IMR-90 (cell line): Measurements from ENCODE around the gene IL36A. TPM values are rescaled to one million over a fixed set of nuclear protein-coding genes. Genes with fewer than 3 reads are reported as not detected.

Source experiments
- ATAC-seq: fragments of 200-7000 bp; cut with Tn5 transposase; 2 replicates; pipeline ENCODE4 v1.9.1; 2020; ENCODE audit warnings: low read depth, mild to moderate bottlenecking, moderate library complexity
- BruUV-seq: library from RNA; stranded (reverse); fragments of 400-500 nt; replicated peaks from 2 replicates; lab custom pipeline; 2021; lab: Mats Ljungman, UMichigan
- CTCF ChIA-PET: fragments of 300-600 bp; formaldehyde crosslinking; extraction: SDS; loops from one replicate; lab custom pipeline; 2021; ENCODE audit warnings: antibody characterized with exemption; lab: Yijun Ruan, JAX
- POLR2A ChIA-PET: fragments of 300-600 bp; sonication (Branson Sonifier 250); formaldehyde crosslinking; loops from one replicate; lab custom pipeline; 2022; ENCODE audit warnings: antibody characterized with exemption; ENCODE audit not compliant: unreplicated experiment; lab: Charles Lee
- DNase-seq: peaks from one replicate; pipeline ENCODE4 v3.0.0; 2013
- H2AFZ ChIP-seq: replicated peaks from 2 replicates; pipeline ENCODE3; 2013; ENCODE audit warnings: low read length, mild to moderate bottlenecking; ENCODE audit not compliant: poor library complexity
- H2AK5ac ChIP-seq: 2 replicates; pipeline ENCODE4 v1.6.1; 2013; ENCODE audit warnings: low read depth, low read length, inconsistent platforms
- H2AK9ac ChIP-seq: replicated peaks from 2 replicates; pipeline ENCODE3; 2013; ENCODE audit warnings: mild to moderate bottlenecking, low read depth, low read length, moderate library complexity; ENCODE audit not compliant: poor library complexity
- H2BK120ac ChIP-seq: 2 replicates; pipeline ENCODE4 v1.6.1; 2013; ENCODE audit warnings: low read depth, low read length, inconsistent platforms
- H2BK15ac ChIP-seq: 3 replicates; pipeline ENCODE4 v1.6.1; 2013; ENCODE audit warnings: low read depth, low read length, inconsistent platforms
- H2BK20ac ChIP-seq: 2 replicates; pipeline ENCODE4 v1.6.1; 2013; ENCODE audit warnings: low read depth, mild to moderate bottlenecking, inconsistent platforms, low read length, moderate library complexity
- H2BK5ac ChIP-seq: 2 replicates; pipeline ENCODE4 v1.6.1; 2013; ENCODE audit warnings: mild to moderate bottlenecking, low read depth, low read length, inconsistent platforms; ENCODE audit not compliant: poor library complexity, severe bottlenecking
- H3K14ac ChIP-seq: replicated peaks from 2 replicates; pipeline ENCODE4 v1.6.1; 2013; ENCODE audit warnings: low read depth, low read length, inconsistent platforms
- H3K18ac ChIP-seq: 2 replicates; pipeline ENCODE4 v1.6.1; 2013; ENCODE audit warnings: low read depth, low read length, control low read depth
- H3K23ac ChIP-seq: 2 replicates; pipeline ENCODE4 v1.6.1; 2013; ENCODE audit warnings: low read depth, low read length, inconsistent platforms
- H3K27ac ChIP-seq: 2 replicates; pipeline ENCODE4 v1.5.1; 2013; ENCODE audit warnings: mild to moderate bottlenecking, control low read depth, low read length; ENCODE audit not compliant: insufficient read depth
- H3K27me3 ChIP-seq: 2 replicates; pipeline ENCODE4 v1.6.1; 2013; ENCODE audit warnings: low read length; ENCODE audit not compliant: control insufficient read depth, insufficient read depth
- H3K36me3 ChIP-seq: 2 replicates; pipeline ENCODE4 v1.6.1; 2013; ENCODE audit warnings: low read length, mixed read lengths; ENCODE audit not compliant: control insufficient read depth, insufficient read depth
- H3K4ac ChIP-seq: 2 replicates; pipeline ENCODE4 v1.6.1; 2013; ENCODE audit warnings: low read depth, low read length, inconsistent platforms
- H3K4me1 ChIP-seq: 2 replicates; pipeline ENCODE4 v1.6.1; 2013; ENCODE audit warnings: low read length, mixed read lengths; ENCODE audit not compliant: control insufficient read depth, insufficient read depth
- H3K4me2 ChIP-seq: 2 replicates; pipeline ENCODE4 v1.6.1; 2013; ENCODE audit warnings: low read depth, mild to moderate bottlenecking, control low read depth, low read length, moderate library complexity
- H3K4me3 ChIP-seq: 2 replicates; pipeline ENCODE4 v1.5.1; 2013; ENCODE audit warnings: low read depth, mild to moderate bottlenecking, control low read depth, low read length, moderate library complexity; ENCODE audit not compliant: insufficient read depth
- H3K56ac ChIP-seq: 2 replicates; pipeline ENCODE4 v1.6.1; 2013; ENCODE audit warnings: low read length, inconsistent platforms; ENCODE audit not compliant: insufficient read depth; ENCODE audit errors: extremely low read depth
- H3K79me1 ChIP-seq, 2 experiments: 2 replicates each; pipeline ENCODE4 v1.6.1; 2013; ENCODE audit warnings: low read length in 2 of 2, inconsistent platforms in 1 of 2, low read depth in 1 of 2
- H3K9ac ChIP-seq: 2 replicates; pipeline ENCODE4 v1.6.1; 2013; ENCODE audit warnings: low read depth, low read length, control low read depth
- H3K9me1 ChIP-seq: 2 replicates; pipeline ENCODE4 v1.6.1; 2013; ENCODE audit warnings: low read length, inconsistent platforms; ENCODE audit not compliant: insufficient read depth
- H3K9me3 ChIP-seq: 2 replicates; pipeline ENCODE4 v1.6.1; 2013; ENCODE audit warnings: low read length; ENCODE audit not compliant: control insufficient read depth, insufficient read depth
- H4K20me1 ChIP-seq: 2 replicates; pipeline ENCODE4 v1.6.1; 2013; ENCODE audit warnings: low read length, inconsistent platforms; ENCODE audit not compliant: insufficient read depth
- H4K5ac ChIP-seq: 2 replicates; pipeline ENCODE4 v1.6.1; 2013; ENCODE audit warnings: mild to moderate bottlenecking, low read depth, low read length, control low read depth
- H4K8ac ChIP-seq, 2 experiments: 2 replicates each; pipeline ENCODE4 v1.6.1; 2013; ENCODE audit warnings: low read depth in 2 of 2, low read length in 2 of 2, control low read depth in 1 of 2, inconsistent platforms in 1 of 2
- H4K91ac ChIP-seq: 2 replicates; pipeline ENCODE4 v1.6.1; 2013; ENCODE audit warnings: low read depth, low read length, inconsistent platforms; ENCODE audit not compliant: insufficient read depth
- BHLHE40 ChIP-seq: fragments of 150-350 bp; IDR thresholded peaks from 2 replicates; pipeline ENCODE4 v1.6.1; 2016; ENCODE audit warnings: mild to moderate bottlenecking, low read depth, low read length
- CEBPB ChIP-seq: IDR thresholded peaks from 2 replicates; pipeline ENCODE4 v1.6.1; 2012; ENCODE audit warnings: low read depth, low read length, improper control_type of control experiment
- CHD1 ChIP-seq: IDR thresholded peaks from 2 replicates; pipeline ENCODE4 v1.6.1; 2012; ENCODE audit warnings: low read depth, low read length, improper control_type of control experiment
- FOS ChIP-seq: fragments of 150-350 bp; IDR thresholded peaks from 2 replicates; pipeline ENCODE4 v1.6.1; 2016; ENCODE audit warnings: low read depth, low read length
- MAFK ChIP-seq: IDR thresholded peaks from 2 replicates; pipeline ENCODE4 v1.6.1; 2012; ENCODE audit warnings: low read depth, low read length, improper control_type of control experiment
- MAZ ChIP-seq: IDR thresholded peaks from 2 replicates; pipeline ENCODE4 v1.6.1; 2012; ENCODE audit warnings: low read depth, mild to moderate bottlenecking, low read length, improper control_type of control experiment, moderate library complexity, borderline replicate concordance
- MXI1 ChIP-seq: IDR thresholded peaks from 2 replicates; pipeline ENCODE4 v1.6.1; 2012; ENCODE audit warnings: low read depth, mild to moderate bottlenecking, low read length, moderate library complexity, borderline replicate concordance
- NFE2L2 ChIP-seq: fragments of 150-350 bp; IDR thresholded peaks from 2 replicates; pipeline ENCODE4 v1.6.1; 2016; ENCODE audit warnings: low read depth, mild to moderate bottlenecking, low read length
- POLR2A ChIP-seq: IDR thresholded peaks from 2 replicates; pipeline ENCODE4 v1.6.1; 2012; ENCODE audit warnings: mild to moderate bottlenecking, low read depth, low read length
- RAD21 ChIP-seq: IDR thresholded peaks from 2 replicates; pipeline ENCODE4 v1.6.1; 2012; ENCODE audit warnings: low read length, improper control_type of control experiment
- RCOR1 ChIP-seq: IDR thresholded peaks from 2 replicates; pipeline ENCODE4 v1.6.1; 2012; ENCODE audit warnings: mild to moderate bottlenecking, low read length, improper control_type of control experiment; ENCODE audit not compliant: insufficient replicate concordance
- RFX5 ChIP-seq: IDR thresholded peaks from 2 replicates; pipeline ENCODE4 v1.8.0; 2012; ENCODE audit warnings: low read depth, mild to moderate bottlenecking, low read length, moderate library complexity
- SMC3 ChIP-seq: fragments of 150-350 bp; IDR thresholded peaks from 2 replicates; pipeline ENCODE4 v1.6.1; 2016; ENCODE audit warnings: low read depth, mild to moderate bottlenecking, antibody characterized with exemption, low read length, moderate library complexity
- WGBS, 2 experiments: methylation state at CpG; one replicate each; pipeline versions ENCODE4 v1.1.5 to v1.1.7; 2013; ENCODE audit warnings: missing lambda C conversion rate in 2 of 2; ENCODE audit not compliant: insufficient read length in 1 of 2; ENCODE audit errors: extremely low coverage in 2 of 2; 5-methylcytosine and 5-hydroxymethylcytosine counted together
- dilution Hi-C: fragments of 300-500 bp; cut with HindIII; formaldehyde crosslinking; loops from one replicate; pipeline ENCODE4 v1.14.3; 2018; ENCODE audit warnings: low sequenced_read_pairs; ENCODE audit not compliant: unreplicated experiment
- in situ Hi-C: fragments of 300-500 bp; cut with MboI; formaldehyde crosslinking; loops from 3 replicates; pipeline ENCODE4 v1.14.3; 2019; ENCODE audit warnings: low sequenced_read_pairs, inconsistent platforms, mixed read lengths
- intact Hi-C: fragments of 100-400 bp; cut with micrococcal nuclease; formaldehyde crosslinking; loops from 2 replicates; pipeline ENCODE4 v1.10.0; 2022
- polyA plus RNA-seq, 3 experiments: library from polyadenylated mRNA; depleted of rRNA; stranded (reverse); fragments of >200 nt; gene quantifications; 2 replicates each; pipeline ENCODE4 v1.2.3, GENCODE V29; 2012; ENCODE audit warnings: low replicate concordance in 1 of 3
- total RNA-seq: library from RNA; depleted of rRNA; stranded (reverse); fragments of >200 nt; gene quantifications from 2 replicates; pipeline ENCODE4 v1.2.3, GENCODE V29; 2012
- TF ChIP-seq, protein P1 (sequence below): fragments of 150-350 bp; IDR thresholded peaks from 2 replicates; pipeline ENCODE4 v1.6.1; 2016; ENCODE audit warnings: low read depth, mild to moderate bottlenecking, low read length, moderate library complexity, borderline replicate concordance
- TF ChIP-seq, protein P2 (sequence below): conservative IDR thresholded peaks from 2 replicates; pipeline ENCODE4 v1.5.1; 2012; ENCODE audit warnings: mild to moderate bottlenecking, low read depth, low read length, improper control_type of control experiment
- TF ChIP-seq, protein P3 (sequence below): fragments of 150-350 bp; IDR thresholded peaks from 2 replicates; pipeline ENCODE4 v1.6.1; 2017; ENCODE audit warnings: mild to moderate bottlenecking, antibody characterized with exemption, low read length, low read depth

IL36A gene
- total and polyA plus RNA-seq, 2 of the 4 experiments (the other 2 are of a cell fraction), result not detected

DNA sequence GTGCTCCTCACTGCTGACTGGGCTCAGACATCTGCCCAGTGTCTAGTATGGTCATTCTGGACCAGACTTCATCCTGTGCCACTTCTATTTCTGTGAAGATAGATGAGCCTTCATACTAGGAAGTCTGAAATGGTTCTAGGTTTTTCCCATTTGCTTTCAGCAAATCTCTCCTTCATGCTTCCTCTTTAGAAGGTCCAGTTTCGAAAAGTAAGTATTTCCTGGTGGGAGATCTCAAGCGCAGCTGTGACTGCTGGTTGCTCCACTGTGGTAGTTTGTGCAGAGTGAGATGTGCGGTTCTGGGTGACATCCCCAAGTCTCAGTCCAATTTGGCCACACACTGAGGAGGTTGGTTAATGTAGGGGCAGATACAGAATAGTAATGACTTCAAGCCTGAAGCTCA is 33.0 kb downstream of the IL36A start:
- H4K20me1 ChIP-seq, result no peaks in the 10 kb centered on the region
- no peaks in the 10 kb centered on the region for H3K9me3 ChIP-seq
- TF ChIP-seq MXI1 (no peak), RAD21 (no peak), RFX5 (no peak), RCOR1 (no peak), CEBPB (no peak), MAZ (no peak), SMC3 (no peak), FOS (no peak), CHD1 (no peak), MAFK (no peak), POLR2A (no peak), NFE2L2 (no peak), BHLHE40 (no peak)
- TF ChIP-seq, protein P1, sequence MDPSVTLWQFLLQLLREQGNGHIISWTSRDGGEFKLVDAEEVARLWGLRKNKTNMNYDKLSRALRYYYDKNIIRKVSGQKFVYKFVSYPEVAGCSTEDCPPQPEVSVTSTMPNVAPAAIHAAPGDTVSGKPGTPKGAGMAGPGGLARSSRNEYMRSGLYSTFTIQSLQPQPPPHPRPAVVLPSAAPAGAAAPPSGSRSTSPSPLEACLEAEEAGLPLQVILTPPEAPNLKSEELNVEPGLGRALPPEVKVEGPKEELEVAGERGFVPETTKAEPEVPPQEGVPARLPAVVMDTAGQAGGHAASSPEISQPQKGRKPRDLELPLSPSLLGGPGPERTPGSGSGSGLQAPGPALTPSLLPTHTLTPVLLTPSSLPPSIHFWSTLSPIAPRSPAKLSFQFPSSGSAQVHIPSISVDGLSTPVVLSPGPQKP, result no peak
- TF ChIP-seq, protein P2, sequence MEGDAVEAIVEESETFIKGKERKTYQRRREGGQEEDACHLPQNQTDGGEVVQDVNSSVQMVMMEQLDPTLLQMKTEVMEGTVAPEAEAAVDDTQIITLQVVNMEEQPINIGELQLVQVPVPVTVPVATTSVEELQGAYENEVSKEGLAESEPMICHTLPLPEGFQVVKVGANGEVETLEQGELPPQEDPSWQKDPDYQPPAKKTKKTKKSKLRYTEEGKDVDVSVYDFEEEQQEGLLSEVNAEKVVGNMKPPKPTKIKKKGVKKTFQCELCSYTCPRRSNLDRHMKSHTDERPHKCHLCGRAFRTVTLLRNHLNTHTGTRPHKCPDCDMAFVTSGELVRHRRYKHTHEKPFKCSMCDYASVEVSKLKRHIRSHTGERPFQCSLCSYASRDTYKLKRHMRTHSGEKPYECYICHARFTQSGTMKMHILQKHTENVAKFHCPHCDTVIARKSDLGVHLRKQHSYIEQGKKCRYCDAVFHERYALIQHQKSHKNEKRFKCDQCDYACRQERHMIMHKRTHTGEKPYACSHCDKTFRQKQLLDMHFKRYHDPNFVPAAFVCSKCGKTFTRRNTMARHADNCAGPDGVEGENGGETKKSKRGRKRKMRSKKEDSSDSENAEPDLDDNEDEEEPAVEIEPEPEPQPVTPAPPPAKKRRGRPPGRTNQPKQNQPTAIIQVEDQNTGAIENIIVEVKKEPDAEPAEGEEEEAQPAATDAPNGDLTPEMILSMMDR, result no peak
- TF ChIP-seq, protein P3, sequence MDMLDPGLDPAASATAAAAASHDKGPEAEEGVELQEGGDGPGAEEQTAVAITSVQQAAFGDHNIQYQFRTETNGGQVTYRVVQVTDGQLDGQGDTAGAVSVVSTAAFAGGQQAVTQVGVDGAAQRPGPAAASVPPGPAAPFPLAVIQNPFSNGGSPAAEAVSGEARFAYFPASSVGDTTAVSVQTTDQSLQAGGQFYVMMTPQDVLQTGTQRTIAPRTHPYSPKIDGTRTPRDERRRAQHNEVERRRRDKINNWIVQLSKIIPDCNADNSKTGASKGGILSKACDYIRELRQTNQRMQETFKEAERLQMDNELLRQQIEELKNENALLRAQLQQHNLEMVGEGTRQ, result no peak
- H3K18ac ChIP-seq, result no peak overlapping the region
- H3K23ac ChIP-seq, result no peak overlapping the region
- intact Hi-C loops, result no loop called here
- no peak overlapping the region for H2AFZ ChIP-seq
- ChIA-PET POLR2A (no interaction called here), CTCF (no interaction called here)
- 80% methylated on average over 1 of the region's 3 CpGs; no CpG with 5 or more reads in 1 of the 2 experiments for WGBS, 2 experiments
- peaks cover 12% of the 10 kb centered on the region for H3K27me3 ChIP-seq
- H4K8ac ChIP-seq, result no peak overlapping the region
- H4K5ac ChIP-seq, result no peak overlapping the region
- DNase-seq, result no peak
- no peak overlapping the region for H4K91ac ChIP-seq
- H3K4me3 ChIP-seq, result no peak overlapping the region
- H3K36me3 ChIP-seq, result no peaks in the 10 kb centered on the region
- in situ Hi-C loops, result no loop called here
- H3K56ac ChIP-seq, result no peak overlapping the region
- dilution Hi-C loops, result no loop called here
- no peak overlapping the region for H2AK9ac ChIP-seq
- no peaks in the 10 kb centered on the region for H3K4me1 ChIP-seq
- no peak overlapping the region for H2BK120ac ChIP-seq
- H3K9me1 ChIP-seq, result no peaks in the 10 kb centered on the region
- no peak overlapping the region for H3K14ac ChIP-seq
- H3K79me1 ChIP-seq, result no peaks in the 10 kb centered on the region
- no TSS peak for BruUV-seq
- H3K4ac ChIP-seq, result no peak overlapping the region
- no peak overlapping the region for H3K27ac ChIP-seq
- no peak overlapping the region for H2BK20ac ChIP-seq
- no peak overlapping the region for H2BK15ac ChIP-seq
- no peak for ATAC-seq
- no peak overlapping the region for H2AK5ac ChIP-seq
- no peak overlapping the region for H3K4me2 ChIP-seq
- no peak overlapping the region for H2BK5ac ChIP-seq
- no peak overlapping the region for H3K9ac ChIP-seq
